Endothelial cell of umbilical vein (primary cell): ENCODE results near the gene CCER1. TPM values are rescaled to one million over a fixed set of nuclear protein-coding genes. Genes with fewer than 3 reads are reported as not detected.

ENCODE experiments used
- BruUV-seq: library from RNA; stranded (reverse); fragments of 400-500 nt; replicated peaks from 2 replicates; lab custom pipeline; 2021; lab: Mats Ljungman, UMichigan
- CTCF ChIA-PET: fragments of 300-600, 350-600 bp; sonication (Branson Sonifier 250); formaldehyde crosslinking; loops from one replicate; lab custom pipeline; 2021; ENCODE audit warnings: antibody characterized with exemption, inconsistent platforms; lab: Charles Lee
- POLR2A ChIA-PET: fragments of 300-600, 350-600 bp; sonication (Branson Sonifier 250); formaldehyde crosslinking; loops from one replicate; lab custom pipeline; 2021; ENCODE audit warnings: antibody characterized with exemption, inconsistent platforms; lab: Charles Lee
- DNase-seq: peaks from one replicate; pipeline ENCODE4 v3.0.0-alpha.2; 2011; ENCODE audit warnings: low read depth, low spot score
- FAIRE-seq: peaks from 2 replicates; lab custom pipeline; 2011; peaks lifted over from hg19 to GRCh38; lab: Jason Lieb, UNC
- H2AFZ ChIP-seq: 2 replicates; pipeline ENCODE4 v1.6.0; 2012; ENCODE audit warnings: low read depth, low read length, control low read depth, inconsistent platforms
- H3K27ac ChIP-seq: 2 replicates; pipeline ENCODE4 v1.5.1; 2011; ENCODE audit warnings: low read depth, mild to moderate bottlenecking, control low read depth, low read length, moderate library complexity; ENCODE audit not compliant: insufficient read depth
- H3K27me3 ChIP-seq, 2 experiments: 2 replicates each; pipeline versions ENCODE4 v1.6.0 to v1.6.1; 2011; ENCODE audit warnings: low read length in 2 of 2, mixed read lengths in 1 of 2; ENCODE audit not compliant: control insufficient read depth in 2 of 2, insufficient read depth in 2 of 2
- H3K36me3 ChIP-seq, 2 experiments: 2 replicates in 1 of 2; 3 replicates in 1 of 2; pipeline ENCODE4 v1.5.1; 2011; ENCODE audit warnings: low read length in 2 of 2, mild to moderate bottlenecking in 1 of 2, moderate library complexity in 1 of 2; ENCODE audit not compliant: control insufficient read depth in 2 of 2, insufficient read depth in 2 of 2; ENCODE audit errors: extremely low read depth in 1 of 2
- H3K4me1 ChIP-seq: 3 replicates; pipeline ENCODE4 v1.5.1; 2011; ENCODE audit warnings: mild to moderate bottlenecking, low read length; ENCODE audit not compliant: control insufficient read depth, insufficient read depth; ENCODE audit errors: extremely low read depth
- H3K4me2 ChIP-seq: 2 replicates; pipeline ENCODE4 v1.6.1; 2011; ENCODE audit warnings: low read length, control low read depth, mixed read lengths; ENCODE audit not compliant: insufficient read depth
- H3K4me3 ChIP-seq, 3 experiments: fragments of 200-600 bp in 1 of 3; sonication (generic), shearing (Covaris generic) in 1 of 3; replicated peaks in 1 of 3; 2 replicates each; pipeline ENCODE4 v1.5.1; 2011 to 2016; ENCODE audit warnings: control low read depth in 3 of 3, low read length in 3 of 3, mild to moderate bottlenecking in 2 of 3, inconsistent platforms in 1 of 3, low read depth in 1 of 3, moderate library complexity in 1 of 3; ENCODE audit not compliant: insufficient read depth in 1 of 3
- H3K79me2 ChIP-seq: 2 replicates; pipeline ENCODE4 v1.6.0; 2012; ENCODE audit warnings: low read length, inconsistent platforms; ENCODE audit not compliant: control insufficient read depth, insufficient read depth
- H3K9ac ChIP-seq: replicated peaks from 2 replicates; pipeline ENCODE3; 2011; ENCODE audit warnings: low read length, control low read depth; ENCODE audit not compliant: insufficient read depth; ENCODE audit errors: extremely low read depth
- H3K9me1 ChIP-seq: replicated peaks from 3 replicates; pipeline ENCODE4 v1.6.0; 2011; ENCODE audit warnings: mild to moderate bottlenecking, low read length; ENCODE audit not compliant: control insufficient read depth, insufficient read depth; ENCODE audit errors: extremely low read depth
- H3K9me3 ChIP-seq: replicated peaks from 2 replicates; pipeline ENCODE4 v1.5.1; 2012; ENCODE audit warnings: low read length, inconsistent platforms; ENCODE audit not compliant: control insufficient read depth, insufficient read depth
- H4K20me1 ChIP-seq: replicated peaks from 2 replicates; pipeline ENCODE3; 2011; ENCODE audit warnings: mild to moderate bottlenecking, low read length; ENCODE audit not compliant: control insufficient read depth, insufficient read depth; ENCODE audit errors: extremely low read depth
- EZH2 ChIP-seq: IDR thresholded peaks from 2 replicates; pipeline ENCODE4 v1.6.1; 2012; ENCODE audit warnings: borderline replicate concordance, low read depth, mild to moderate bottlenecking, moderate library complexity, low read length, inconsistent platforms; ENCODE audit not compliant: severe bottlenecking
- FOS ChIP-seq: IDR thresholded peaks from 2 replicates; pipeline ENCODE4 v1.6.1; 2011; ENCODE audit warnings: mild to moderate bottlenecking, low read length, moderate library complexity, borderline replicate concordance; ENCODE audit not compliant: insufficient read depth
- GATA2 ChIP-seq: IDR thresholded peaks from 2 replicates; pipeline ENCODE4 v1.7.0; 2011; ENCODE audit warnings: low read depth, mild to moderate bottlenecking, moderate library complexity, mixed read lengths, low read length; ENCODE audit not compliant: insufficient read length, insufficient read depth
- JUN ChIP-seq: IDR thresholded peaks from 2 replicates; pipeline ENCODE4 v1.6.1; 2011; ENCODE audit warnings: borderline replicate concordance, low read depth; ENCODE audit not compliant: insufficient read length, insufficient read depth
- MYC ChIP-seq: IDR thresholded peaks from one replicate; pipeline ENCODE4 v1.6.1; 2011; ENCODE audit warnings: mild to moderate bottlenecking, low read depth, low read length
- POLR2A ChIP-seq: IDR thresholded peaks from 2 replicates; pipeline ENCODE4 v1.6.1; 2012; ENCODE audit warnings: low read depth, mild to moderate bottlenecking, control low read depth, low read length
- POLR2AphosphoS5 ChIP-seq: IDR thresholded peaks from 2 replicates; pipeline ENCODE4 v1.6.1; 2012; ENCODE audit warnings: low read depth, mild to moderate bottlenecking, control low read depth, low read length, moderate library complexity; ENCODE audit not compliant: insufficient read depth
- dilution Hi-C: fragments of 300-500 bp; cut with MboI; formaldehyde crosslinking; loops from one replicate; pipeline ENCODE4 v1.15.0; 2019; ENCODE audit warnings: low sequenced_read_pairs; ENCODE audit not compliant: extremely low pct_ligation_motif_present
- intact Hi-C: fragments of 100-400 bp; cut with micrococcal nuclease; formaldehyde crosslinking; loops from one replicate; pipeline ENCODE4 v1.10.0; 2022
- polyA plus RNA-seq, 4 experiments: library from polyadenylated mRNA; depleted of rRNA in 3 of 4; stranded (reverse) in 3 of 4; unstranded in 1 of 4; fragments of >200 nt; gene quantifications; 2 replicates each; pipeline versions ENCODE4 v1.2.1 to v1.2.3, GENCODE V29; 2011 to 2012; ENCODE audit warnings: missing spikeins in 1 of 4
- total RNA-seq: library from RNA; stranded (reverse); gene quantifications from 2 replicates; pipeline ENCODE4 v1.2.3, GENCODE V29; 2021
- TF ChIP-seq, protein P1 (sequence below), 2 donors: IDR thresholded peaks; 1 replicate in 1 of 2; 2 replicates in 1 of 2; pipeline ENCODE4 v1.5.1; 2011; ENCODE audit warnings: low read length in 2 of 2, mild to moderate bottlenecking in 2 of 2, moderate library complexity in 2 of 2, control low read depth in 1 of 2, inconsistent platforms in 1 of 2, low read depth in 1 of 2; ENCODE audit not compliant: insufficient read depth in 1 of 2; ENCODE audit errors: extremely low read depth in 1 of 2
- TF ChIP-seq, protein P2 (sequence below): IDR thresholded peaks from 2 replicates; pipeline ENCODE4 v1.6.1; 2011; ENCODE audit not compliant: insufficient read depth, insufficient read length

The CCER1 gene
- total and polyA plus RNA-seq, 2 donors (not counting 3 experiments of a cell fraction or from before 2014, with no cell fraction given), result not detected

- intact Hi-C loops, result no loop called here
- H3K4me2 ChIP-seq, result no peak overlapping the region
Observed at GRCh38 chr12:90977224-90977623, 22.2 kb upstream of the CCER1 start.

More at GRCh38 chr12:90977224-90977623, 22.2 kb upstream of the CCER1 start:
- Histone ChIP-seq H3K79me2 (no peaks in the 10 kb centered on the region), H2AFZ (no peak overlapping the region), H3K4me3 (no peak overlapping the region), H3K9me1 (no peaks in the 10 kb centered on the region), H3K36me3 (no peaks in the 10 kb centered on the region), H3K4me1 (no peaks in the 10 kb centered on the region), H3K27ac (no peak overlapping the region), H4K20me1 (no peaks in the 10 kb centered on the region), H3K9me3 (no peaks in the 10 kb centered on the region), H3K27me3 (no peaks in the 10 kb centered on the region), H3K9ac (no peak overlapping the region)
- BruUV-seq, result no TSS peak
- dilution Hi-C loops, result no loop called here
- CTCF ChIA-PET, result interaction anchor here (2.0 to 4.6 kb wide), 3 partner anchors 9 to 379 kb away, joined by 6 to 87 read pairs (median 56); no protein-coding TSS in a partner anchor
- POLR2A ChIA-PET, result no interaction called here
- DNase-seq (no peak), FAIRE-seq (no peak)
- no peak for TF ChIP-seq FOS
- TF ChIP-seq, protein P1, sequence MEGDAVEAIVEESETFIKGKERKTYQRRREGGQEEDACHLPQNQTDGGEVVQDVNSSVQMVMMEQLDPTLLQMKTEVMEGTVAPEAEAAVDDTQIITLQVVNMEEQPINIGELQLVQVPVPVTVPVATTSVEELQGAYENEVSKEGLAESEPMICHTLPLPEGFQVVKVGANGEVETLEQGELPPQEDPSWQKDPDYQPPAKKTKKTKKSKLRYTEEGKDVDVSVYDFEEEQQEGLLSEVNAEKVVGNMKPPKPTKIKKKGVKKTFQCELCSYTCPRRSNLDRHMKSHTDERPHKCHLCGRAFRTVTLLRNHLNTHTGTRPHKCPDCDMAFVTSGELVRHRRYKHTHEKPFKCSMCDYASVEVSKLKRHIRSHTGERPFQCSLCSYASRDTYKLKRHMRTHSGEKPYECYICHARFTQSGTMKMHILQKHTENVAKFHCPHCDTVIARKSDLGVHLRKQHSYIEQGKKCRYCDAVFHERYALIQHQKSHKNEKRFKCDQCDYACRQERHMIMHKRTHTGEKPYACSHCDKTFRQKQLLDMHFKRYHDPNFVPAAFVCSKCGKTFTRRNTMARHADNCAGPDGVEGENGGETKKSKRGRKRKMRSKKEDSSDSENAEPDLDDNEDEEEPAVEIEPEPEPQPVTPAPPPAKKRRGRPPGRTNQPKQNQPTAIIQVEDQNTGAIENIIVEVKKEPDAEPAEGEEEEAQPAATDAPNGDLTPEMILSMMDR (IDR thresholded peaks at IDR 0.05; ENCODE audit: extremely low read depth in 1 of 2, insufficient read depth in 1 of 2, low read depth in 1 of 2, low read length in 2 of 2), result no peak
- no peak for TF ChIP-seq POLR2AphosphoS5
- TF ChIP-seq, protein P2, sequence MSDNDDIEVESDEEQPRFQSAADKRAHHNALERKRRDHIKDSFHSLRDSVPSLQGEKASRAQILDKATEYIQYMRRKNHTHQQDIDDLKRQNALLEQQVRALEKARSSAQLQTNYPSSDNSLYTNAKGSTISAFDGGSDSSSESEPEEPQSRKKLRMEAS, result no peak
- TF ChIP-seq POLR2A, result no peak
- TF ChIP-seq EZH2, result no peak
- TF ChIP-seq GATA2, result no peak
- TF ChIP-seq MYC, result no peak
- TF ChIP-seq JUN, result no peak
